Measurements from ENCODE around the gene ZBTB7C. TPM values are rescaled to one million over a fixed set of nuclear protein-coding genes. Genes with fewer than 3 reads are reported as not detected.

Gene ZBTB7C
- total and polyA plus RNA-seq, 8 donors = 3.0 to 47.8 (median 19.3) TPM

DNA sequence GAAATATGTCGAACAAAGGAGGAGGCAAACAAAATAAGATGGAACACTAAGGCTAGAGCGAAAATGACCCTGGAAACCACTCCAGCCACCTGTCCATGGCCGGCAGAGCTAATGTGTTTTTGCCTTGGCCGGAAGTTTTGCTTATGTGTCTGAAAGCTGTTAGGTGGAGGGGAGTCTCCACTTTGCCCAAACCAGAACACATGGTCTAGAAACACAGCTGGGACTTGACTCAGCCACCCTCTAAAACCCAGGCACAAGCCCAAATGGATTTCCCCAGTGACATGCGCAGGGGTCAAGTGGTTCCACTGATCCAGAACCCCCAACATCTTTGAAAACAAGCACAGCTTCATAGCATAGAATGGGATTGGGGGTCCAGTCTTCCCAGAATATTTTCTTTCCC, 159.3 kb downstream of the ZBTB7C start:
- intact Hi-C loops (cut with DNase I; ENCODE audit: low total_unique reads) = no loop called here
- no peak overlapping the region for H3K4me3 ChIP-seq
- H3K27ac ChIP-seq = no peak overlapping the region
- H3K4me1 ChIP-seq = no peaks in the 10 kb centered on the region
- 65 to 78% (median 75%) methylated on average over 5 of the region's 5 CpGs for WGBS, 5 donors
- no peaks in the 10 kb centered on the region for H3K36me3 ChIP-seq
- DNase-seq = no peak
- no peaks in the 10 kb centered on the region for H3K27me3 ChIP-seq
- TF ChIP-seq, protein P1, sequence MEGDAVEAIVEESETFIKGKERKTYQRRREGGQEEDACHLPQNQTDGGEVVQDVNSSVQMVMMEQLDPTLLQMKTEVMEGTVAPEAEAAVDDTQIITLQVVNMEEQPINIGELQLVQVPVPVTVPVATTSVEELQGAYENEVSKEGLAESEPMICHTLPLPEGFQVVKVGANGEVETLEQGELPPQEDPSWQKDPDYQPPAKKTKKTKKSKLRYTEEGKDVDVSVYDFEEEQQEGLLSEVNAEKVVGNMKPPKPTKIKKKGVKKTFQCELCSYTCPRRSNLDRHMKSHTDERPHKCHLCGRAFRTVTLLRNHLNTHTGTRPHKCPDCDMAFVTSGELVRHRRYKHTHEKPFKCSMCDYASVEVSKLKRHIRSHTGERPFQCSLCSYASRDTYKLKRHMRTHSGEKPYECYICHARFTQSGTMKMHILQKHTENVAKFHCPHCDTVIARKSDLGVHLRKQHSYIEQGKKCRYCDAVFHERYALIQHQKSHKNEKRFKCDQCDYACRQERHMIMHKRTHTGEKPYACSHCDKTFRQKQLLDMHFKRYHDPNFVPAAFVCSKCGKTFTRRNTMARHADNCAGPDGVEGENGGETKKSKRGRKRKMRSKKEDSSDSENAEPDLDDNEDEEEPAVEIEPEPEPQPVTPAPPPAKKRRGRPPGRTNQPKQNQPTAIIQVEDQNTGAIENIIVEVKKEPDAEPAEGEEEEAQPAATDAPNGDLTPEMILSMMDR (IDR thresholded peaks at IDR 0.05) = no peak
- TF ChIP-seq EP300 (IDR thresholded peaks at IDR 0.05) (no peak), POLR2A (IDR thresholded peaks at IDR 0.05) (no peak)
- H3K9me3 ChIP-seq = no peaks in the 10 kb centered on the region

DNA sequence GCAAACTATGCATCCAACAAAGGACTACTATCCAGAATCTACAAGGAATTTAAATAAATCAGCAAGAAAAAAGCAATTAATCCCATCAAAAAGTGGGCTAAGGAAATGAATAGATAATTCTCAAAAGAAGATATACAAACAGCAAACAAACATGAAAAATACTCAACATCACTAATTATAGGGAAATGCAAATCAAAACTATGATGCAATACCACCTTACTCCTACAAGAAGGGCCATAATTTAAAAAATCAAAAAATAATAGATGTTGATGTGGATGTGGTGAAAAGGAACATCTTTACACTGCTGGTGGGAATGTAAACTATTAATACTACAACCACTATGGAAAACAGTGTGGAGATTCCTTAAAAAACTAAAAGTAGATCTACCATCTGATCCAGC, 164.7 kb downstream of the ZBTB7C start:
- no peak for DNase-seq
- intact Hi-C loops (cut with DNase I; ENCODE audit: low total_unique reads) = no loop called here

DNA sequence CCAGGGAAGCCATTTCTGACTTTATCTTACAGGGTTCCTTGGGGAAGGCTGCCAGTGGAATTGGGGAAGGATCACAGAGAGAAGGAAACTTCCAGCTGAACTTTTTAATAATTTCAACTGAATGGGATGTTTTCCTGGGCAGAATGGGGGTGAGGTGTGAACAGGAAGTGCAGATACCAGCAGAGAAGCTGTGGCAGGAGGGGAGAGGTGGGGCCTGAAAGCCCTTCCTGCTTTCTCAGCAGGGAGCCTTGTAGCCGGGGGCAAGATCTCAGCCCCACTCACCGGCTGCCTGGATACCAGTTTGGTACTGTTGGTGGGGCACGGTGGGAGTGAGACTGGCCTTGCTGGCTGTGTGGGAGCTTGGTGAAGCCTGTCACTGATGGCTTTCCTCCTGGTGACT, 170.5 kb downstream of the ZBTB7C start:
- H3K4me3 ChIP-seq = no peak overlapping the region
- H3K4me1 ChIP-seq = no peaks in the 10 kb centered on the region
- TF ChIP-seq POLR2A (IDR thresholded peaks at IDR 0.05) (no peak), EP300 (IDR thresholded peaks at IDR 0.05) (no peak), POLR2AphosphoS5 (IDR thresholded peaks at IDR 0.05) (no peak)
- TF ChIP-seq, protein P1 (IDR thresholded peaks at IDR 0.05) = no peak
- intact Hi-C loops (cut with DNase I; ENCODE audit: low total_unique reads) = no loop called here
- no peaks in the 10 kb centered on the region for H3K27me3 ChIP-seq
- no peak overlapping the region for H3K27ac ChIP-seq
- no peaks in the 10 kb centered on the region for H3K9me3 ChIP-seq
- H3K36me3 ChIP-seq = no peaks in the 10 kb centered on the region
- WGBS, 5 donors = 38 to 66% (median 60%) methylated on average over 1 to 3 of the region's 3 CpGs
- DNase-seq = no peak

More for the DNA sequence above, 164.7 kb downstream of the ZBTB7C start:
- TF ChIP-seq POLR2AphosphoS5 (IDR thresholded peaks at IDR 0.05) (no peak), POLR2A (IDR thresholded peaks at IDR 0.05) (no peak), EP300 (IDR thresholded peaks at IDR 0.05) (no peak)
- TF ChIP-seq, protein P1 (IDR thresholded peaks at IDR 0.05) = no peak
- no peak overlapping the region for H3K4me3 ChIP-seq
- H3K27me3 ChIP-seq = no peaks in the 10 kb centered on the region
- no peaks in the 10 kb centered on the region for H3K9me3 ChIP-seq
- H3K27ac ChIP-seq = no peak overlapping the region
- no peaks in the 10 kb centered on the region for H3K36me3 ChIP-seq
- H3K4me1 ChIP-seq = no peaks in the 10 kb centered on the region

DNA sequence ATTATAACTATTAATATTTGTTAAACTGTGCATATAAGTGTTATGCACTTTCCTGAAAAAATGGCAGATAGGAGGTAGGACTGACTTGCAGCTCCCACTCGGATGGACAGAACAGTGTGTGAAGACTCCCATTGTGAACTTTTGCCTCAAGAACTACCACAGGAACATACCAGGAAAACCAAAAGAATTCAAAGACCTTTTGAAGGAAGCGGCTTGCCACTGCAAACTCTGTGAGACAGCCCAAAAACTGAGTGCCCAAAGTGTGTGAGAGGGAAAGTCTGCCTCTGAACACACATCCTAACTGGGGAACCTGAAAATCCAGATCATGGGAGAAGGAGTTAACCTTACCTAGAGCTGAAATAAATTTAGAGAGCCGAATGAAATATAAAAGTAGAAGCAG, 171.0 kb downstream of the ZBTB7C start:
- intact Hi-C loops (cut with DNase I; ENCODE audit: low total_unique reads) = no loop called here
- Histone ChIP-seq H3K4me1 (no peaks in the 10 kb centered on the region), H3K36me3 (no peaks in the 10 kb centered on the region), H3K9me3 (no peaks in the 10 kb centered on the region), H3K27me3 (no peaks in the 10 kb centered on the region), H3K4me3 (no peak overlapping the region), H3K27ac (no peak overlapping the region)
- TF ChIP-seq POLR2AphosphoS5 (IDR thresholded peaks at IDR 0.05) = no peak
- TF ChIP-seq EP300 (IDR thresholded peaks at IDR 0.05) = no peak
- TF ChIP-seq, protein P1 (IDR thresholded peaks at IDR 0.05) = no peak
- TF ChIP-seq POLR2A (IDR thresholded peaks at IDR 0.05) = no peak
- 73 to 86% (median 79%) methylated on average over 3 of the region's 3 CpGs for WGBS, 5 donors
- DNase-seq = no peak
